CD4-positive, alpha-beta T cell treated with Interferon alpha-2 for 1 hour (primary cell): ENCODE data around the gene EHMT2.
A peak's percentile ranks its signal among the peaks of the same experiment; 100 is the strongest.
"Not testable (repeated sequence)": the region's sequence is repeated elsewhere in the genome, so short reads cannot be mapped to it uniquely, and the experiment has no call there.

Experiments
- DNase-seq, 2 donors: peaks; one replicate each; pipeline ENCODE4 v3.0.0-alpha.2; 2020 to 2022

Gene EHMT2

GRCh38 chr6:31869343-31869742 lies 28.2 kb downstream of the EHMT2 start:
- DNase-seq, result no peak

GRCh38 chr6:31868658-31868971 lies 28.9 kb downstream of the EHMT2 start:
- DNase-seq, result not testable (repeated sequence)

GRCh38 chr6:31865205-31866118 lies 32.0 kb downstream of the EHMT2 start:
- DNase-seq, result no peak

GRCh38 chr6:31864818-31865204 lies 32.7 kb downstream of the EHMT2 start:
- DNase-seq, result no peak

GRCh38 chr6:31864123-31864562 lies 33.4 kb downstream of the EHMT2 start:
- not testable (repeated sequence) for DNase-seq

- DNase-seq, result peak; percentile 100
Observed at GRCh38 chr6:31862344-31863235, 34.9 kb downstream of the EHMT2 start, which contains the start of gene NEU1. TSS of gene NEU1 (minus strand) at chr6:31862821. CDS start at chr6:31862776, 45 bp downstream.

GRCh38 chr6:31861919-31862343 lies 35.6 kb downstream of the EHMT2 start:
- no peak for DNase-seq

- no peak for DNase-seq
Observed at GRCh38 chr6:31861150-31861549, 36.3 kb downstream of the EHMT2 start.

GRCh38 chr6:31860349-31860748 lies 37.1 kb downstream of the EHMT2 start:
- DNase-seq, result no peak

- no peak for DNase-seq
Observed at GRCh38 chr6:31859923-31860322, 37.6 kb downstream of the EHMT2 start.

GRCh38 chr6:31858707-31859106 lies 38.8 kb downstream of the EHMT2 start:
- DNase-seq, result no peak

- DNase-seq, result not testable (repeated sequence)
Observed at GRCh38 chr6:31857774-31858173, 39.7 kb downstream of the EHMT2 start.

- DNase-seq, result not testable (repeated sequence)
Observed at GRCh38 chr6:31851980-31852718, 45.3 kb downstream of the EHMT2 start.

GRCh38 chr6:31851485-31851832 lies 46.0 kb downstream of the EHMT2 start:
- no peak for DNase-seq

GRCh38 chr6:31850765-31851484 lies 46.6 kb downstream of the EHMT2 start:
- no peak for DNase-seq

GRCh38 chr6:31847276-31847978 lies 50.1 kb downstream of the EHMT2 start:
- DNase-seq, result no peak

GRCh38 chr6:31844507-31844906 lies 53.0 kb downstream of the EHMT2 start:
- DNase-seq, result no peak

- DNase-seq, result no peak
Observed at GRCh38 chr6:31842053-31842452, 55.4 kb downstream of the EHMT2 start.

GRCh38 chr6:31839779-31840126 lies 57.7 kb downstream of the EHMT2 start:
- DNase-seq, result not testable (repeated sequence)

- DNase-seq, result no peak
Observed at GRCh38 chr6:31838968-31839367, 58.5 kb downstream of the EHMT2 start.

- not testable (repeated sequence) for DNase-seq
Observed at GRCh38 chr6:31838114-31838553, 59.4 kb downstream of the EHMT2 start.
